Eye (tissue), 1 donor: ENCODE data around the gene DOC2A.
"Not testable (repeated sequence)": the region's sequence is repeated elsewhere in the genome, so short reads cannot be mapped to it uniquely, and the experiment has no call there.

Experiments used
- DNase-seq: peaks from one replicate; pipeline ENCODE4 v3.0.0-alpha.2; 2015

Gene DOC2A

GRCh38 chr16:29963021-29963743, 47.6 kb downstream of the DOC2A start:
- DNase-seq, result no peak

- peak; percentile 34 for DNase-seq
These were observed 48.4 kb downstream of the DOC2A start for GRCh38 chr16:29962344-29962994.

- DNase-seq, result peak; percentile 97
These were observed 49.1 kb downstream of the DOC2A start, which contains the start of gene TMEM219 for GRCh38 chr16:29961479-29962343. Gene TMEM219, plus strand, starts transcription at chr16:29962079. Its CDS starts 1,065 bp downstream, at chr16:29963144.

DNA sequence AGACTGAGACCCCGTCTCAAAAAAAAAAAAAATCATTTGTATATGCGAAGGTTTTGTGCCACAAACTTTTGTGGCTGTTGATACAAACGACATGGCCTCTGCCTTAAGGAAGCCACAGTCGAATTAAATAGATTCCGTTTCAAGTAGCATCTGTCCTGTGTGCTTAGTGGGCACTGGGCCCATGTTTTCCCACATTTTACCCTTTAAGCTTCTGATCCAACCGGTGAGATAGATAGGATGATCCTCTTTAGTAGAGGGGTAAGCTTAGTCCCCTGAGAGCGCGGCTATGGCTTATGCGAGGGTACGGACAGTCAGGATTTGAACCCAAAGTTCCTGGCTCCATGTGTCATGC, 49.7 kb downstream of the DOC2A start:
- no peak for DNase-seq

DNA sequence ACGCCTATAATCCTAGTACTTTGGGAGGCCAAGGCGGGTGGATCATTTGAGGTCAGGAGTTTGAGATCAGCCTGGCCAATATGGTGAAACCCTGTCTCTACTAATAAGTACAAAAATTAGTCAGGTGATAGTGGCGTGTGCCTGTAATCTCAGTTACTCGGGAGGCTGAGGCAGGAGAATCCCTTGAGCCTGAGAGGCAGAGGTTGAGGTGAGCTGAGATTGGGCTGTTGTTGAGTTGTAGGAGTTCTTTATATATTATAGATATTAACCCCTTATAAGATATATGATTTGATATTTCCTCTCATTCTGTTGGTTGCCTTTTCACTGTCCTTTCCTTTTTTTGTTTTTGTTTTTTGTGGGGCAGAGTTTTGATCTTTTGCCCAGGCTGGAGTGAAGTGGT, 51.0 kb downstream of the DOC2A start:
- not testable (repeated sequence) for DNase-seq

DNA sequence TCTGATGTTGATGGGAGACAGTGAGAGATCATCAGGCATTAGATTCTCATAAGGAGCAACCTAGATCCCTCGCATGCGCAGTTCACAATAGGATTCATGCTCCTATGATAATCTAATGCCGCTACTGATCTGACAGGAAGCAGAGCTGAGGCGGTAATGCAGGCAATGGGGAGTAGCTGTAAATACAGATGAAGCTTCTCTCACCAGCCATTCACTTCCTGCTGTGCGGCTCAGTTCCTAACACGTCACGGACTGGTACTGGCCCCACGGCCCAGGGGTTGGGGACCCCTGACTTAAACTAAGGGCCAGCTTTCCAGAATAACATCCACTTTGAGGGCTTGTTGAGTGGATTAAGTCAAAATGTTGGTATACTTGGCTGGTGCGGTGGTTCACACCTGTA, 51.5 kb downstream of the DOC2A start:
- no peak for DNase-seq

GRCh38 chr16:29958756-29959155, 52.1 kb downstream of the DOC2A start:
- no peak for DNase-seq
